Measurements from ENCODE around the gene GPR173. TPM values are rescaled to one million over a fixed set of nuclear protein-coding genes. Genes with fewer than 3 reads are reported as not detected.

GPR173 gene
- total and polyA plus RNA-seq, 2 of the 8 experiments (the other 6 are each of a cell fraction or from before 2014, with no cell fraction given), result 7.0 to 11.3 TPM

DNA sequence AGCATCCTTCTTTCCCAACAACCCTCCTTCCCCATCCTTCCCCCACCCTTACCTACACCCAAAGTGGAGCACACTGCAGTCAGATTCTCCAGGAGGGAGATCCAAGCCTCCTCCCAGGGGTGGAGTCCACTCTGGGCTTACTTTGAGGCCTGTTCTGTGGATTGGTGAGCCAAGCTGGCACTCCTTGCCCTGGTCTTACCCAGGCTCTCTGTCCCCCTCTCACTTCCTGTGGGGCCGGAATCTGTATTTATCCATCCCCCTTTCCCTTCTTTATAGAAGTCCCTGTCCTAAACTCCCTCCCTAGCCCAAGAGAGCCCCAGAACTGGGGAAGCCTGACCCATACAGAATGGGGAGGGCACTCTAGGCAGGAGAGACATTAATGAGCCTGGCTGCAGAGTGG lies 30.4 kb downstream of the GPR173 start (continued):
- TF ChIP-seq, protein P1, sequence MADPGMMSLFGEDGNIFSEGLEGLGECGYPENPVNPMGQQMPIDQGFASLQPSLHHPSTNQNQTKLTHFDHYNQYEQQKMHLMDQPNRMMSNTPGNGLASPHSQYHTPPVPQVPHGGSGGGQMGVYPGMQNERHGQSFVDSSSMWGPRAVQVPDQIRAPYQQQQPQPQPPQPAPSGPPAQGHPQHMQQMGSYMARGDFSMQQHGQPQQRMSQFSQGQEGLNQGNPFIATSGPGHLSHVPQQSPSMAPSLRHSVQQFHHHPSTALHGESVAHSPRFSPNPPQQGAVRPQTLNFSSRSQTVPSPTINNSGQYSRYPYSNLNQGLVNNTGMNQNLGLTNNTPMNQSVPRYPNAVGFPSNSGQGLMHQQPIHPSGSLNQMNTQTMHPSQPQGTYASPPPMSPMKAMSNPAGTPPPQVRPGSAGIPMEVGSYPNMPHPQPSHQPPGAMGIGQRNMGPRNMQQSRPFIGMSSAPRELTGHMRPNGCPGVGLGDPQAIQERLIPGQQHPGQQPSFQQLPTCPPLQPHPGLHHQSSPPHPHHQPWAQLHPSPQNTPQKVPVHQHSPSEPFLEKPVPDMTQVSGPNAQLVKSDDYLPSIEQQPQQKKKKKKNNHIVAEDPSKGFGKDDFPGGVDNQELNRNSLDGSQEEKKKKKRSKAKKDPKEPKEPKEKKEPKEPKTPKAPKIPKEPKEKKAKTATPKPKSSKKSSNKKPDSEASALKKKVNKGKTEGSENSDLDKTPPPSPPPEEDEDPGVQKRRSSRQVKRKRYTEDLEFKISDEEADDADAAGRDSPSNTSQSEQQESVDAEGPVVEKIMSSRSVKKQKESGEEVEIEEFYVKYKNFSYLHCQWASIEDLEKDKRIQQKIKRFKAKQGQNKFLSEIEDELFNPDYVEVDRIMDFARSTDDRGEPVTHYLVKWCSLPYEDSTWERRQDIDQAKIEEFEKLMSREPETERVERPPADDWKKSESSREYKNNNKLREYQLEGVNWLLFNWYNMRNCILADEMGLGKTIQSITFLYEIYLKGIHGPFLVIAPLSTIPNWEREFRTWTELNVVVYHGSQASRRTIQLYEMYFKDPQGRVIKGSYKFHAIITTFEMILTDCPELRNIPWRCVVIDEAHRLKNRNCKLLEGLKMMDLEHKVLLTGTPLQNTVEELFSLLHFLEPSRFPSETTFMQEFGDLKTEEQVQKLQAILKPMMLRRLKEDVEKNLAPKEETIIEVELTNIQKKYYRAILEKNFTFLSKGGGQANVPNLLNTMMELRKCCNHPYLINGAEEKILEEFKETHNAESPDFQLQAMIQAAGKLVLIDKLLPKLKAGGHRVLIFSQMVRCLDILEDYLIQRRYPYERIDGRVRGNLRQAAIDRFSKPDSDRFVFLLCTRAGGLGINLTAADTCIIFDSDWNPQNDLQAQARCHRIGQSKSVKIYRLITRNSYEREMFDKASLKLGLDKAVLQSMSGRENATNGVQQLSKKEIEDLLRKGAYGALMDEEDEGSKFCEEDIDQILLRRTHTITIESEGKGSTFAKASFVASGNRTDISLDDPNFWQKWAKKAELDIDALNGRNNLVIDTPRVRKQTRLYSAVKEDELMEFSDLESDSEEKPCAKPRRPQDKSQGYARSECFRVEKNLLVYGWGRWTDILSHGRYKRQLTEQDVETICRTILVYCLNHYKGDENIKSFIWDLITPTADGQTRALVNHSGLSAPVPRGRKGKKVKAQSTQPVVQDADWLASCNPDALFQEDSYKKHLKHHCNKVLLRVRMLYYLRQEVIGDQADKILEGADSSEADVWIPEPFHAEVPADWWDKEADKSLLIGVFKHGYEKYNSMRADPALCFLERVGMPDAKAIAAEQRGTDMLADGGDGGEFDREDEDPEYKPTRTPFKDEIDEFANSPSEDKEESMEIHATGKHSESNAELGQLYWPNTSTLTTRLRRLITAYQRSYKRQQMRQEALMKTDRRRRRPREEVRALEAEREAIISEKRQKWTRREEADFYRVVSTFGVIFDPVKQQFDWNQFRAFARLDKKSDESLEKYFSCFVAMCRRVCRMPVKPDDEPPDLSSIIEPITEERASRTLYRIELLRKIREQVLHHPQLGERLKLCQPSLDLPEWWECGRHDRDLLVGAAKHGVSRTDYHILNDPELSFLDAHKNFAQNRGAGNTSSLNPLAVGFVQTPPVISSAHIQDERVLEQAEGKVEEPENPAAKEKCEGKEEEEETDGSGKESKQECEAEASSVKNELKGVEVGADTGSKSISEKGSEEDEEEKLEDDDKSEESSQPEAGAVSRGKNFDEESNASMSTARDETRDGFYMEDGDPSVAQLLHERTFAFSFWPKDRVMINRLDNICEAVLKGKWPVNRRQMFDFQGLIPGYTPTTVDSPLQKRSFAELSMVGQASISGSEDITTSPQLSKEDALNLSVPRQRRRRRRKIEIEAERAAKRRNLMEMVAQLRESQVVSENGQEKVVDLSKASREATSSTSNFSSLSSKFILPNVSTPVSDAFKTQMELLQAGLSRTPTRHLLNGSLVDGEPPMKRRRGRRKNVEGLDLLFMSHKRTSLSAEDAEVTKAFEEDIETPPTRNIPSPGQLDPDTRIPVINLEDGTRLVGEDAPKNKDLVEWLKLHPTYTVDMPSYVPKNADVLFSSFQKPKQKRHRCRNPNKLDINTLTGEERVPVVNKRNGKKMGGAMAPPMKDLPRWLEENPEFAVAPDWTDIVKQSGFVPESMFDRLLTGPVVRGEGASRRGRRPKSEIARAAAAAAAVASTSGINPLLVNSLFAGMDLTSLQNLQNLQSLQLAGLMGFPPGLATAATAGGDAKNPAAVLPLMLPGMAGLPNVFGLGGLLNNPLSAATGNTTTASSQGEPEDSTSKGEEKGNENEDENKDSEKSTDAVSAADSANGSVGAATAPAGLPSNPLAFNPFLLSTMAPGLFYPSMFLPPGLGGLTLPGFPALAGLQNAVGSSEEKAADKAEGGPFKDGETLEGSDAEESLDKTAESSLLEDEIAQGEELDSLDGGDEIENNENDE (IDR thresholded peaks at IDR 0.05; ENCODE audit: insufficient replicate concordance, low read length), result no peak
- TF ChIP-seq YY1 (IDR thresholded peaks at IDR 0.05; ENCODE audit: low read depth, low read length), result no peak
- no peak for TF ChIP-seq KDM5A (IDR thresholded peaks at IDR 0.05; ENCODE audit: low read length)
